Memory B cell (primary cell): ENCODE measurements around the gene HERPUD1.
"Not testable (repeated sequence)": the region's sequence is repeated elsewhere in the genome, so short reads cannot be mapped to it uniquely, and the experiment has no call there.

Experiments used
- ATAC-seq: fragments of 150-1000 bp; cut with Tn5 transposase; 2 replicates; pipeline ENCODE4 v1.10.0; 2021; ENCODE audit warnings: low read depth, mild to moderate bottlenecking, moderate library complexity
- DNase-seq, 2 donors: peaks; one replicate each; pipeline ENCODE4 v3.0.0; 2022; ENCODE audit warnings: low spot score in 2 of 2
- H3K27ac Mint-ChIP-seq: one replicate; pipeline ENCODE4 v1.8.0; 2022; ENCODE audit warnings: mild to moderate bottlenecking, moderate library complexity, mixed read lengths
- H3K27me3 Mint-ChIP-seq: one replicate; pipeline ENCODE4 v1.8.0; 2022; ENCODE audit warnings: mixed read lengths
- H3K36me3 Mint-ChIP-seq: one replicate; pipeline ENCODE4 v1.8.0; 2022; ENCODE audit warnings: mild to moderate bottlenecking, mixed read lengths
- H3K4me1 Mint-ChIP-seq: one replicate; pipeline ENCODE4 v1.8.0; 2022; ENCODE audit warnings: mixed read lengths
- H3K4me3 Mint-ChIP-seq: one replicate; pipeline ENCODE4 v1.8.0; 2022; ENCODE audit warnings: mild to moderate bottlenecking, moderate library complexity, mixed read lengths
- H3K9me3 Mint-ChIP-seq: one replicate; pipeline ENCODE4 v1.8.0; 2022; ENCODE audit warnings: mixed read lengths

Gene HERPUD1

DNA sequence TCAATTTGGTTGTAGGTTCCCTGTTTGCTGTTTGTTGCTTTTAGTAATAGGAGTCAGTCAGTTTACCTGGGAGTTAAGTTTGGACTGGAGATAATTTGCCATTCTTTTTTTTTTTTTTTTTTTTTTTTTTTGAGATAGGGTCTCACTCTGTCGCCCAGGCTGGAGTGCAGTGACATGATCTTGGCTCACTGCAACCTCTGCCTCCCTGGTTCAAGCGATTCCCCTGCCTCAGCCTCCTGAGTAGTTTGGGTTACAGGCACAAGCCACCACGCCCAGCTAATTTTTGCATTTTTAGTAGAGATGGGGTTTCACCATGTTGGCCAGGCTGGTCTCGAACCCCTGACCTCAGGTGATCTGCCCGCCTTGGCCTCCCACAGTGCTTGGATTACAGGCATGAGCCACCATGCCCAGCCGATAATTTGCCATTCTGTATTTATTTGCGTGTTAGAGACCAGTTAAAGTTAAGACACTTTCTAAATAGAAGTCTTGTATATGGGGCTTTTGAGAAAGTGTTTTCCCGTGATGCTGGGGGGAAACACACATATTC lies 2.7 kb downstream of the HERPUD1 start:
- not testable (repeated sequence) for H3K9me3 Mint-ChIP-seq, H3K27me3 Mint-ChIP-seq, ATAC-seq, DNase-seq
- Mint-ChIP-seq H3K4me1 (peaks cover 44% of the 10 kb centered on the region), H3K4me3 (peak overlapping the region; percentile 98), H3K36me3 (peaks cover 42% of the 10 kb centered on the region), H3K27ac (peak overlapping the region; percentile 99)

DNA sequence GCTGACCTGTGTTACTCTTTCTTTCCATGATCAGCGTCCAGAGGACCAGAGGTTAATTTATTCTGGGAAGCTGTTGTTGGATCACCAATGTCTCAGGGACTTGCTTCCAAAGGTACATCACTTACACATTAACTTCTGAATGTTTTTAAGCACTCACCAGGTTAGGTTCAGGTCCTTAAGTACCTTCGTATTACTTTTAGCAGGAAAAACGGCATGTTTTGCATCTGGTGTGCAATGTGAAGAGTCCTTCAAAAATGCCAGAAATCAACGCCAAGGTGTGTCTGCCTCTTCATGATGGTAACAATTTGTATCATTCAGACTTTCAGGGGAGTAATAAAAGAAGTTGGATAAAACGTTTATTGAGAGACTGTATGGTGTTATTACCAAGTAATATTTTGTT lies 3.3 kb downstream of the HERPUD1 start:
- Mint-ChIP-seq H3K27me3 (no peaks in the 10 kb centered on the region), H3K9me3 (no peaks in the 10 kb centered on the region), H3K4me1 (peaks cover 49% of the 10 kb centered on the region), H3K36me3 (peaks cover 45% of the 10 kb centered on the region), H3K4me3 (peak overlapping the region; percentile 98), H3K27ac (peak overlapping the region; percentile 99)
- no peak for ATAC-seq
- no peak for DNase-seq

DNA sequence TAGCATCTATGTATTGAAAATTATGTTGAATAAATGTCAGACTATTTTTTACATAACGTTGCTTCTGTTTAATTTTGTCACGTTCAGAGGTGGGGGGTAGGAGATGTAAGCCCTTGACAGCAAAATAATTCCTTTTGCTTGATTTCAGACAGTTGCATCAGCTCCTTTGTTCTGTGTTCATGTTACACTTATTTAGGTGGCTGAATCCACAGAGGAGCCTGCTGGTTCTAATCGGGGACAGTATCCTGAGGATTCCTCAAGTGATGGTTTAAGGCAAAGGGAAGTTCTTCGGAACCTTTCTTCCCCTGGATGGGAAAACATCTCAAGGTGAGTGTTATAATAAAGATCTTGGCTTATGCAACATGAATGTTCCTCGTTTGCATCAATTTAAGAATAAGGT lies 4.5 kb downstream of the HERPUD1 start:
- Mint-ChIP-seq H3K4me3 (no peak overlapping the region), H3K9me3 (no peaks in the 10 kb centered on the region), H3K36me3 (peaks cover 46% of the 10 kb centered on the region), H3K27me3 (no peaks in the 10 kb centered on the region), H3K4me1 (peaks cover 50% of the 10 kb centered on the region), H3K27ac (peak overlapping the region; percentile 28)
- ATAC-seq (no peak), DNase-seq (no peak)

- ATAC-seq (no peak), DNase-seq (no peak)
- peaks cover 53% of the 10 kb centered on the region for H3K4me1 Mint-ChIP-seq
- H3K27me3 Mint-ChIP-seq = no peaks in the 10 kb centered on the region
- no peak overlapping the region for H3K27ac Mint-ChIP-seq
- H3K4me3 Mint-ChIP-seq = no peak overlapping the region
- H3K9me3 Mint-ChIP-seq = no peaks in the 10 kb centered on the region
- H3K36me3 Mint-ChIP-seq = peaks cover 49% of the 10 kb centered on the region
Observed at GRCh38 chr16:56936950-56937349, 5.0 kb downstream of the HERPUD1 start.

DNA sequence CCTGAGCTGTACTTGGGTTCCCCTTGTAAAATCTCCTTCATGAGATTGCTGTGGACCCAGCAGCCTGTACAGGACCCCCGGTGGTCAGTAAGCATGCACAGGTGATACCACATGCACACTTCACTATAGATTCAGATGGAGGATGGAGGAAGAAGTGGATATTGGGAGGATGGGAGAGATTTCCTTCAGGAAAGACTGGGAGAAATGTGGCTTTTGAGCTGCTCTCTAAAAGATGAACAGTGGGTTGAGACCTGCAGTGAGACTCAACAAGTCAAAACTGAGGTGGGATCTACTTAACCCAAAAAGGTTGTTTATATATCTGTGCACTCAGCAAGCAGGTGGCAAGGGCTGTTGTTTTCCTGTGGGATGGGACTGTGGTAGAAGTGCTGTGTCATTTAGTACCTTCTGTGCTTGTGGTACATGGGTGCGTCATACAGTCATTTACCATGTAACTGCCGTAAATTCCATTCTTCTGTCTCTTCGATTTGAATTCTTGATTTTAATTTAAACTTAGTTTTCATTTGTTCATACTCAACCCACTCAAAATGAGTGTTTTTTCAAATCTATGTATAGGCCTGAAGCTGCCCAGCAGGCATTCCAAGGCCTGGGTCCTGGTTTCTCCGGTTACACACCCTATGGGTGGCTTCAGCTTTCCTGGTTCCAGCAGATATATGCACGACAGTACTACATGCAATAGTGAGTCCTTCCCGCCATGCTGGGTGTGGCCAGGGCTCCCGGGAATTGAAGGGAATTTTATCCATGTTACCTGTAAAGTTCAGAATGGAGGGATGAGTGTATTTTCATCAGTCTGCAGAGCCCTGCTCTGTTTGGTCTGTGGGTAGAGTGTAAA lies 6.9 kb downstream of the HERPUD1 start:
- H3K4me3 Mint-ChIP-seq = peak overlapping the region; percentile 65
- peaks cover 47% of the 10 kb centered on the region for H3K36me3 Mint-ChIP-seq
- H3K9me3 Mint-ChIP-seq = no peaks in the 10 kb centered on the region
- DNase-seq (no peak), ATAC-seq (peak; percentile 20)
- H3K4me1 Mint-ChIP-seq = peaks cover 63% of the 10 kb centered on the region
- peak overlapping the region; percentile 88 for H3K27ac Mint-ChIP-seq
- H3K27me3 Mint-ChIP-seq = no peaks in the 10 kb centered on the region

DNA sequence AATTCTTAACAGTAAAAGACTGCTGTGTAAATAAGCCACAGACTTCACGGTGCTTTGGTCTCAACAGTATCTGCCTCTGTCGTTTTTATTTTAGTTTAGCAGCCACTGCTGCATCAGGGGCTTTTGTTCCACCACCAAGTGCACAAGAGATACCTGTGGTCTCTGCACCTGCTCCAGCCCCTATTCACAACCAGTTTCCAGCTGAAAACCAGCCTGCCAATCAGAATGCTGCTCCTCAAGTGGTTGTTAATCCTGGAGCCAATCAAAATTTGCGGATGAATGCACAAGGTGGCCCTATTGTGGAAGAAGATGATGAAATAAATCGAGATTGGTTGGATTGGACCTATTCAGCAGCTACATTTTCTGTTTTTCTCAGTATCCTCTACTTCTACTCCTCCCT lies 7.9 kb downstream of the HERPUD1 start:
- Mint-ChIP-seq H3K9me3 (no peaks in the 10 kb centered on the region), H3K4me1 (peaks cover 58% of the 10 kb centered on the region), H3K27ac (peak overlapping the region; percentile 88), H3K36me3 (peaks cover 49% of the 10 kb centered on the region), H3K4me3 (peak overlapping the region; percentile 8), H3K27me3 (no peaks in the 10 kb centered on the region)
- no peak for ATAC-seq
- no peak for DNase-seq

- peak overlapping the region; percentile 88 for H3K27ac Mint-ChIP-seq
- no peaks in the 10 kb centered on the region for H3K9me3 Mint-ChIP-seq
- peaks cover 42% of the 10 kb centered on the region for H3K36me3 Mint-ChIP-seq
- H3K4me1 Mint-ChIP-seq = peaks cover 50% of the 10 kb centered on the region
- H3K4me3 Mint-ChIP-seq = peak overlapping the region; percentile 37
- no peak for DNase-seq
- H3K27me3 Mint-ChIP-seq = no peaks in the 10 kb centered on the region
- ATAC-seq = peak; percentile 46
Observed at GRCh38 chr16:56941092-56941491, 9.2 kb downstream of the HERPUD1 start.

GRCh38 chr16:56941856-56942331 lies 10.0 kb downstream of the HERPUD1 start:
- peak overlapping the region; percentile 46 for H3K4me3 Mint-ChIP-seq
- H3K4me1 Mint-ChIP-seq = peaks cover 47% of the 10 kb centered on the region
- peak overlapping the region; percentile 88 for H3K27ac Mint-ChIP-seq
- peaks cover 36% of the 10 kb centered on the region for H3K36me3 Mint-ChIP-seq
- H3K27me3 Mint-ChIP-seq = no peaks in the 10 kb centered on the region
- H3K9me3 Mint-ChIP-seq = no peaks in the 10 kb centered on the region
- DNase-seq = no peak
- peak; percentile 28 for ATAC-seq

DNA sequence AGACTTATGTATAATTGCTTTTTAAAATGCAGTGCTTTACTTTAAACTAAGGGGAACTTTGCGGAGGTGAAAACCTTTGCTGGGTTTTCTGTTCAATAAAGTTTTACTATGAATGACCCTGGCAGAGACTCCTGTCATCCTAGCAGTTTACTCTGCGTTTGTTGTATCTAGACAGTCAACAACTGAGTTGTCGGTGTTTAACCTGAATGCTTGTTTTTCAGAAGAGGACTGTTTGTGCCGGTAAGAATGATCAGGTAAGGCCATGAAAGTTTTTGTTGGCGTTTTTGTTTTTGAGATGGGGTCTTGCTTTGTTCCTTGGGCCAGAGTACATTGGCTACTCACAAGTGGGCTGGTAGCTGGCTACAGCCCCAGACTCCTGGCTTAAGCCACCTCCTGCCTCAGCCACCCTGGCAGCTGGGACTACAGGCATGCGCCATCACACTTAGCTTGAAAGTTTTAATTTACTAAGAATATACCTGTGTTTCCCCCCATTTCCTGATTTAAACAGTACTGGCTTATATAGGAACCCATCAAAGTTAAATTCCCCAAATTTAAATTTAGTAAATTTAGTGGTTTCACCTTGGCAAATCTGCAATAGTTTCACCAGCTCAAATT lies 11.9 kb downstream of the HERPUD1 start:
- Mint-ChIP-seq H3K27ac (peak overlapping the region; percentile 88), H3K4me1 (peaks cover 39% of the 10 kb centered on the region), H3K27me3 (no peaks in the 10 kb centered on the region), H3K9me3 (no peaks in the 10 kb centered on the region), H3K4me3 (no peak overlapping the region), H3K36me3 (peaks cover 24% of the 10 kb centered on the region)
- ATAC-seq (no peak), DNase-seq (no peak)

- Mint-ChIP-seq H3K4me1 (peaks cover 36% of the 10 kb centered on the region), H3K4me3 (no peak overlapping the region), H3K27me3 (no peaks in the 10 kb centered on the region), H3K36me3 (peaks cover 17% of the 10 kb centered on the region), H3K9me3 (no peaks in the 10 kb centered on the region), H3K27ac (peak overlapping the region; percentile 88)
- no peak for ATAC-seq
- DNase-seq = no peak
Observed at GRCh38 chr16:56944954-56945839, 13.3 kb downstream of the HERPUD1 start.

GRCh38 chr16:56945847-56946527 lies 14.0 kb downstream of the HERPUD1 start:
- ATAC-seq (no peak), DNase-seq (no peak)
- Mint-ChIP-seq H3K4me1 (peaks cover 38% of the 10 kb centered on the region), H3K27ac (peak overlapping the region; percentile 50), H3K27me3 (no peaks in the 10 kb centered on the region), H3K36me3 (peaks cover 15% of the 10 kb centered on the region), H3K4me3 (no peak overlapping the region), H3K9me3 (no peaks in the 10 kb centered on the region)

DNA sequence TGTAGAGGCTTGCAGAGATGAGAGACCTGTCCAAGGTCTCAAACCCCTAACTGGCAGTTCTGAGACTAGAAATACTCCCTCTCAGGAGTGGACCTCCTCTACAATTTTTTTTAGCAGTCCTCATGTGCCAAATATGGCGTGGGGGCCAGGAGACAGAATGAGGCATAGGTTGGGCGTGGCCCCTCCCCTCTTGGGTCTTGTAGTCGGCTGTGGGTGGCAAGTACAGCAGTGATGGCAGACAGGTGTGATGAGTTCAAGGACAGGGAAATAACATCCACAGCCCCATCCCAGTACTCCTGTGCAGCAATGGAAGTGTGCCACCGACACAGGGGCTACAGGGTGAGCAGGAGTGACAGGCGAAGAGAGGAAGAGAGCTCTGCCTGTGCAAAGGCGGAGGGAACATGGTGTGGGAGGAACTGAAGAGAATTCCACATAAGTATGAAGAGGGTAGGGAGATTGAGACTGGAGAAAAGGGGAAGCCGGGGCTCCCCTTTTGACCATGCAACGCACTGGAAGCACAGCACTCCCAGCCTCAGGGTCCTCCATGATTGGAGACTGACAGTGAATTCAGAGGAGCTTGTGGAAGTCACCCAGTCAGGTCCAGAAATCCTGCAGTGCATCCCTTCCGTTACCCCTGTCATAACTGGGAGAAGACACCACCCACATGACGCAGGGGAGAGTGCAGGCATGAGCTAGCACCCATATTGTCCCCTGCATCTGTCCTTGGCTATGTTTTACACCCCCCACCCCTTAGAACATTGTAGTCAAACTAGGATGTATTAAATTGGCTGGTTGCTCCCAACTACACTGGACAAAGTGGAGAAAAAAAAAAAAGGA lies 15.0 kb downstream of the HERPUD1 start:
- Mint-ChIP-seq H3K36me3 (peaks cover 12% of the 10 kb centered on the region), H3K9me3 (no peaks in the 10 kb centered on the region), H3K27ac (peak overlapping the region; percentile 63), H3K27me3 (no peaks in the 10 kb centered on the region), H3K4me1 (peaks cover 38% of the 10 kb centered on the region), H3K4me3 (no peak overlapping the region)
- DNase-seq (no peak), ATAC-seq (no peak)
